Measurements from ENCODE around the gene ACACB.
"Not testable (repeated sequence)": the region's sequence is repeated elsewhere in the genome, so short reads cannot be mapped to it uniquely, and the experiment has no call there.

Gene ACACB

GRCh38 chr12:109166371-109166770 lies 50.0 kb downstream of the ACACB start:
- no peak overlapping the region for H3K27ac ChIP-seq
- H3K4me3 ChIP-seq, result no peak overlapping the region

GRCh38 chr12:109167781-109168180 lies 51.4 kb downstream of the ACACB start:
- Histone ChIP-seq H3K4me3 (no peak overlapping the region), H3K27ac (no peak overlapping the region)

DNA sequence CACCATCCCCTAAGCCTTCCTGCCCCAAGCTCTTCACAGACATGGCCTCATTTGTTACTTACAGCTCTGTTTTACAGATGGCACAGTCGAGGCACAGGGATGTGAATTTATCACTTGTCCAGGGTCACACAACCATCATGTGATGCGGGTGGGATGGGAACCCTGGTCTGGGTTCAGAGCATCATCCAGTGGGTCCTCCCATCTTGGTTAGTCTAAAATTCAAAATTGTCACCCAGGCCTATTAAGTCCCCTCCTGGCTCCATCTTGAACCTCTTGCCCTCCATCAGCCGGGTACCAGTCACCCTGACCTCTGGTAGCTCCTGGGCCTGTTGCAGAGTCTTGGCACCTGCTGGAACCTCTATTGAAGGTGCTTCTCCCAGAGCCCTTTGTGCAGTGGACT lies 52.9 kb downstream of the ACACB start:
- Histone ChIP-seq H3K27ac (no peak overlapping the region), H3K4me3 (no peak overlapping the region)

- Histone ChIP-seq H3K27ac (no peak overlapping the region), H3K4me3 (no peak overlapping the region)
These were observed 53.3 kb downstream of the ACACB start for GRCh38 chr12:109169686-109170085.

DNA sequence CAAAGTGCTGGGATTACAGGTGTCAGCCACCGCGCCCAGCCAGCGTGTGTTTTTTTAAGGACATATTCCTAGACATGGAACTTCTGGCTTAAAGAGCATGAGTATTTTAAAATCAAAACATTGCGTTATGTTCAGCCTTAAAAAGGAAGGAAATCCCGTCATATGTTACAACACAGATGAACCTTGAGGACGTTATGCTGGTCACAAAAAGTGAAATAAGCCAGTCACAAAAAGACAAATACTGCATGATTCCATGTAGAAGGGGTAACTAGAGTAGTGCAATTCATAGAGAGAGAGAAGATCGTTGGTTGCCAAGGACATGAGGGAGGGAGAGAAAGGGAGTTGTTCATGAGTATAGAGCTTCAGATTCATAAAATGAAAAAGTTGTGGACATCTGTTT lies 53.9 kb downstream of the ACACB start:
- H3K27ac ChIP-seq, result no peak overlapping the region

DNA sequence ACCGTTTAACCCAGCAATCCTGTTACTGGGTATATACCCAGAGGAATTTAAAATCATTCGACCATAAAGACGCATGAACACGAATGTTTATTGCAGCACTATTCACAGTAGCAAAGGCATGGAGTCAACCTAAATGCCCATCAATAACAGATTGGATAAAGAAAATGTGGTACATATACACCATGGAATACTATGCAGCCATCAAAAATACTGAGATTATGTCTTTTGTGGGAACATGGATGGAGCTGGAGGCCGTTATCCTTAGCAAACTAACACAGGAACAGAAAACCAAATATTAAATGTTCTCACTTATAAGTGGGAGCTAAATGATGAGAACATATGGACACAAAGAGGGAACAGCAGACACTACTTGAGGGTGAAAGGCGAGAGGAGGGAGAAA lies 56.4 kb downstream of the ACACB start:
- H3K4me3 ChIP-seq, H3K27ac ChIP-seq: not testable (repeated sequence)

More for the DNA sequence above, 53.9 kb downstream of the ACACB start:
- no peak overlapping the region for H3K4me3 ChIP-seq

GRCh38 chr12:109173443-109174240 lies 57.3 kb downstream of the ACACB start:
- H3K4me3 ChIP-seq, result no peak overlapping the region
- no peak overlapping the region for H3K27ac ChIP-seq

DNA sequence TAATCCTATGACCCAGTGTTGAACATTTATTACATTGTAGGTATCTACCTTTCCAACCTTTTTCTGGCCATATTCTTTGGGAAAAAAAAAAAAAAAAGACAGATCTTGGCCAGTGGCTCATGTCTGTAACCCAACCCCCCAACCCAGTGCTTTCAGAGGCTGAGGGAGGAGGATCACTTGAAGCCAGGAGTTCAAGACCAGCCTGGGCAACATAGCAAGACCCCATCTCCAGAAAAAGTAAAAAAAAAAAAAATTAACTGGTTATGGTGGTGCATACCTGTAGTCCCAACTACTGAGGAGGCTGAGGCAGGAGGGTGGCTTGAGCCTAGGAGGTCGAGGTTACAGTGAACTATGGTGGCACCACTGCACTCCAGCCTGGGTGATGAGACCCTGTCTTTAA lies 58.1 kb downstream of the ACACB start:
- Histone ChIP-seq H3K27ac (no peak overlapping the region), H3K4me3 (no peak overlapping the region)

- H3K27ac ChIP-seq, result no peak overlapping the region
- no peak overlapping the region for H3K4me3 ChIP-seq
These were observed 62.1 kb downstream of the ACACB start for GRCh38 chr12:109178532-109178931.

DNA sequence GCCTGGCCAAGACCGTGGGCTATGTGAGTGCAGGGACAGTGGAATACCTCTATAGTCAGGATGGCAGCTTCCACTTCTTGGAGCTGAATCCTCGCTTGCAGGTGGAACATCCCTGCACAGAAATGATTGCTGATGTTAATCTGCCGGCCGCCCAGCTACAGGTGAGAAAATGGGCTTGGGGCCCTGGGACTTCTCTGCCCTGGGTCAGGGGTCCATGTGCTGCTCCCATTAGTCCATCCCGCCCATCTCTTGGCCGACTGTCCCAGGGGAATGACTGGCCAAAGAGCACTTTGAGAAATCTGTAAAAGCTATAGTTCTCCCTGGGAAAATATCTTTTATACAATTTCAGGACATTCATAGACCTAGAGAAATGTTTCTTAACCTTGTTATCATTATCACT lies 63.5 kb downstream of the ACACB start:
- H3K27ac ChIP-seq, result no peak overlapping the region
- no peak overlapping the region for H3K4me3 ChIP-seq

DNA sequence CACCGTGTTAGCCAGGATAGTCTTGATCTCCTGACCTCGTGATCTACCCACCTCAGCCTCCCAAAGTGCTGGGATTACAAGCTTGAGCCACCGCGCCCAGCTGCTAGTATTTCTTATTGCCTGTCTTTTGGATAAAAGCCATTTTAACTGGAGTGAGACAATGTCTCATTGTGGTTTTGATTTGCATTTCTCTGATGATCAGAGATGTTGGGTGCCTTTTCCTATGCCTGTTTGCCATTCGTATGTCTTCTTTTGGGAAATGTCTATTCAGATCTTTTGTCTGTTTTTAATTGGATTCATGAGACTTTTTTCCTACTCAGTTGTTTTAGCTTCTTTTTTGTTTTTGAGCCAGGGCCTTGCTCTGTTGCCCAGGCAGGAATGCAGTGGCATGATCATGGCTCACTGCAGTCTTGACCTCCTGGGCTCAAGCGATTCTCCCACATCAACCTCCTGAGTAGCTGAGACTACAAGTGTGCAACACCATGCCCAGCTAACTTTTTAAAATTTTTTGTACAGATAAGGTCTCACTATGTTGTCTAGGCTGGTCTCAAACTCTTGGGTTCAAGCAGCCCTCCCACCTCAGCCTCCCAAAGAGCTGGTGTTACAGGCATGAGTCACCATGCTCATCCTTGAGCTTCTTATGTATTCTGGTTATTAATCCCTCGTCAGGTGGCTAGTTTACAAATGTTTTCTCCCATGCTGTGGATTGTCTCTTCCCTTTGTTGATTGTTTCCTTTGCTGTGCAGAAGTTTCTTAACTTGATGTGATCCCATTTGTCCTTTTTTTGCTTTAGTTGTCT lies 65.9 kb downstream of the ACACB start:
- Histone ChIP-seq H3K27ac (peak overlapping the region in 1 of 21 experiments; percentile 37), H3K4me3 (no peak overlapping the region)

GRCh38 chr12:109185441-109185840 lies 69.1 kb downstream of the ACACB start:
- H3K27ac ChIP-seq, result no peak overlapping the region
- no peak overlapping the region for H3K4me3 ChIP-seq

DNA sequence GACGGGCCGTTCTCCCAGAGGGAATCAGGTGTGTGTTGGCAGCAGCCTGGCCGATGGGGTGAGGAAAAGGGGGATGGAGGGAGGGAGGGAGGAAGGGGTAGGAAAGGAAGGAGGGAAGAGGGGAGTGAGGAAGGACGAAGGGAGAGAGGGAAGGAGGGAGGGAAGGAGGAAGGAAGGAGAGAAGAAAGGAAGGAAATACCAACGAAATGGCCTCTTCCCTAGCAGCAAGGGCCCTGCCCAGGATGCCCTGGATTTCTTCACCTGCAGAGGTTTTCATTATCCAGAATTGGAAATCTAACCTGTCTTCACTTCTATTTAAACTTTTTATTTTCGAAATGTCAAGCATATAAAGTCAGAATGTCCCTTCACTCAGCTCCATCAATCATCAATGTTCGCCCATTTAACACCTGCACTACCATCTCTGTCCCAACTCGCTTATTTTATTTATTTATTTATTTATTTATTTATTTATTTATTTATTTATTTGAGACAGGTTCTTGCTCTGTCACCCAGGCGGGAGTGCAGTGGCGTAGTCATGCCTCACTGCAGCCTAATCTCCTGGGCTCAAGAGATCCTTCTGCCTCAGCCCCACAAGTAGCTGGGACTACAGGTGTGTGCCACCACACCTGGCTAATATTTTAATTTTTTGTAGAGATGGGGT lies 70.7 kb downstream of the ACACB start:
- no peak overlapping the region for H3K4me3 ChIP-seq
- no peak overlapping the region for H3K27ac ChIP-seq

GRCh38 chr12:109188108-109188712 lies 71.8 kb downstream of the ACACB start:
- Histone ChIP-seq H3K4me3 (no peak overlapping the region), H3K27ac (no peak overlapping the region)

DNA sequence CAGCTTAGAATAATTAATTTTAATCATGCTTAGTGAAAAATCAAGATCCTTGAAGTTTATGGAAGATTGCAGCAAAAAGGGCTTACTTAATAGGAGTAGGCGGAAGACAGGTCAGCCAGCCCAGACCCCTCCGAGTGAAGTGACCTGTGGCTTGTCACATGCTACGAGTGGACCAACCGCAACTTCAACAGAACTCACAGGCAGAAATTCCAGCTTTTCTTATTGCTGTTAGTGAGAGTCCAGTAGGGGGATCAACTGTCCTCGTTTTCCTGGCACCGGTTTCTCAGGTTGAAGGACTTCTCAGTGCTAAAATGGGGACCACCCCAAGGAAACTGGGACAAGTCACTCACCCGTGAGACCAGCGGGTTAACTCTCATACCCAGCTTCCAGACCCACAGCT lies 72.9 kb downstream of the ACACB start:
- Histone ChIP-seq H3K27ac (no peak overlapping the region), H3K4me3 (no peak overlapping the region)

- Histone ChIP-seq H3K4me3 (no peak overlapping the region), H3K27ac (no peak overlapping the region)
These were observed 75.3 kb downstream of the ACACB start for GRCh38 chr12:109191621-109192250.

DNA sequence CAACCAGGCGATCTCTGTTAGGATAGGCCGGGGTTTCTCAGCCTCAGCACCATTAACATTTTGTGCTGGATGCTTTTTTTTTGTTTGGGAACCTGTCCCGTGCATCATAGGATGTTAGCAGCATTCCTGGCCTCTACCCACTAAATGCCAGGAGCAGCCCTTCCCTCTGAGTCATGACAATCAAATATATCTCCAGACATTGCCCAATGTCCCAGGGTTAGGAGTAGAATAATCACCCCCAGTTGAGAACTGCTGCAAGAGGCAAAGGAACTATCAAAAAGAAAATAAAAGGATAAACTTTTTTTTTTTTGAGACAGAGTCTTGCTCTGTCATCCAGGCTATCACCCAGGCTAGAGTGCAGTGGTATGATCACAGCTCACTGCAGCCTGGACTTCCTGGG lies 76.0 kb downstream of the ACACB start:
- no peak overlapping the region for H3K4me3 ChIP-seq
- no peak overlapping the region for H3K27ac ChIP-seq

DNA sequence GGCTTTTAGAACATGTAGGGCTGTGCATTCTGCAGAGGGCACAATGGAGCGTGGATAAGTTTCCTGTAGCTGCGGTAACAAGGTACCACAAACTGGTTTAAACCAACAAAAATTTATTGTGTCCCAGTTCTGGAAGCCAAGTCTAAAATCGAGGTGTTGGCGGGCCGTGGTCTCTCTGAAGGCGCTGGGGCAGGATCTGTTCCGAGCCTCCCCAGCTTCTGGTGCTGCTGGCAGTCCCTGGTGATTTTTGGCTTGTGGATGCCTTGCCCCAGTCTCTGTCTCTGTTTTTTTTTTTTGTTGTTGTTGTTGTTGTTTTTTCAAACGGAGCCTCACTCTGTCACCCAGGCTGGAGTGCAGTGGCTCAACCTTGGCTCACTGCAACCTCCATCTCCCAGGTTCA lies 77.5 kb downstream of the ACACB start:
- no peak overlapping the region for H3K4me3 ChIP-seq

DNA sequence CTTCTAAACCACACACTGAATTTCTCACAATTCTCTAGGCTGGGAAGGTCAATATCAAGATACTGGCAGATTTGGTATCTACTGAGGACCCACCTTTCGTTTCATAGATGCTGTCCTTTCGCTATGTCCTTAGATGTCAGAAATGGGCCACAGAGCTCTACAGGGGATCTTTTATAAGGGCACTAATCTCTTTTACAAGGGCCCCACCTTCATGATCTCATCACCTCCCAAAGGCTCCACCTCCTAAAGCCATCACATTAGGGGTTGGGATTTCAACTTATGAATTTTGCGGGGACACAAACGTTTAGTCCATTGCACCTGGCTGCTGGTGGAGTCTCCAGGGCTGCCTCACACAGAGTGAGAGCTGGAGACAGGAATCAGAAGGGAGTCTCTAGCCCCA lies 79.9 kb downstream of the ACACB start:
- no peak overlapping the region for H3K27ac ChIP-seq
- no peak overlapping the region for H3K4me3 ChIP-seq

More for the DNA sequence above, 77.5 kb downstream of the ACACB start:
- no peak overlapping the region for H3K27ac ChIP-seq

- H3K27ac ChIP-seq, result no peak overlapping the region
- H3K4me3 ChIP-seq, result no peak overlapping the region
These were observed 80.9 kb downstream of the ACACB start for GRCh38 chr12:109197327-109197726.
